VCaP (cell line): ENCODE measurements around the gene POLD2.
"Not testable (repeated sequence)": the region's sequence is repeated elsewhere in the genome, so short reads cannot be mapped to it uniquely, and the experiment has no call there.

Experiments used
- H3K27ac ChIP-seq: fragments of 450-650 bp; 2 replicates; pipeline ENCODE4 v1.5.1; 2017
- TF ChIP-seq, protein P1 (sequence below): fragments of 450-650 bp; conservative IDR thresholded peaks from 2 replicates; pipeline ENCODE4 v1.5.1; 2017; ENCODE audit warnings: mild to moderate bottlenecking, moderate library complexity

The POLD2 gene

DNA sequence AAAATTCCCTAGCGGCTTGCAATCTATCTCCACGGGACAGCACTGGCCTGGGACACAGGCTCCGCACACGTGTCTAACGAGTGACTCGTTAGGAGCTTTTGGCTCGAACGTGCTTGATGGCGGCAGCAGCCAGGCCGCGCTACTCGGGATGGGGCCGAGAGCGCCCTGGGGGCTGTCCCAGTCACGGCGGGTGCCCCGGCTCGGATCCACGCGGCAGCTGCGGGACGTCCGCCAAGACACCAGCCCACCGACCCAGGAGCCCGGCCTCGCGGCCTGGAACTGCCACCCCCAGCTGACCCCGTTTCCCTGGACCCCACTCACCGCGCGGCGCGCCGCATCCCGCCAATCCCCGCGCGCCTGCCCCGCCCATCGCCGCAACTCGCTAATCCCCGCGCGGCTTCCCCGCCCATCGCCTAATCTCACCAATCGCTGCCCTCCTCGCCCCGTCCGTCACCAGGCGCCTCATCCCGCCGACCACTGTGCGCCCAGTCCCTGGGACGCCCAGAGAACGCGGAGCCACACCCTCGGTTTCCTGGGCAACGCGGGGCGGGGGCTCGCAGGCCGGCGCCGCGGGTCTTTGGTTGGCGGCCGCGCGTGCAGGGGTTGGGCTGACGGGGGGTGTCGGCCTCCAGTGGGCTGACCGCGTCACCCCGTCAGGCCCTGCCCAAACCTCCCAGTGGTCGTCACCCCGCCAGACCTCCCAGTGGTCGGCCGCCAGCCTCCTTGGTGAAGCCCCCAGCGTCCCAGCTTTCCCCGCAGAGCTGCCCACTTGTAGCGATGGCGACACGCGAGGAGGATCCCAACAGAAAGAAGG is at the start of gene POLD2:
POLD2 (minus strand) TSS at position 359 of the 814 bp plus-strand sequence. CDS start 1,495 bp downstream, outside the sequence.
- TF ChIP-seq, protein P1, sequence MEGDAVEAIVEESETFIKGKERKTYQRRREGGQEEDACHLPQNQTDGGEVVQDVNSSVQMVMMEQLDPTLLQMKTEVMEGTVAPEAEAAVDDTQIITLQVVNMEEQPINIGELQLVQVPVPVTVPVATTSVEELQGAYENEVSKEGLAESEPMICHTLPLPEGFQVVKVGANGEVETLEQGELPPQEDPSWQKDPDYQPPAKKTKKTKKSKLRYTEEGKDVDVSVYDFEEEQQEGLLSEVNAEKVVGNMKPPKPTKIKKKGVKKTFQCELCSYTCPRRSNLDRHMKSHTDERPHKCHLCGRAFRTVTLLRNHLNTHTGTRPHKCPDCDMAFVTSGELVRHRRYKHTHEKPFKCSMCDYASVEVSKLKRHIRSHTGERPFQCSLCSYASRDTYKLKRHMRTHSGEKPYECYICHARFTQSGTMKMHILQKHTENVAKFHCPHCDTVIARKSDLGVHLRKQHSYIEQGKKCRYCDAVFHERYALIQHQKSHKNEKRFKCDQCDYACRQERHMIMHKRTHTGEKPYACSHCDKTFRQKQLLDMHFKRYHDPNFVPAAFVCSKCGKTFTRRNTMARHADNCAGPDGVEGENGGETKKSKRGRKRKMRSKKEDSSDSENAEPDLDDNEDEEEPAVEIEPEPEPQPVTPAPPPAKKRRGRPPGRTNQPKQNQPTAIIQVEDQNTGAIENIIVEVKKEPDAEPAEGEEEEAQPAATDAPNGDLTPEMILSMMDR = no peak
- peak within 1 kb of the TSS; percentile 87 for H3K27ac ChIP-seq

DNA sequence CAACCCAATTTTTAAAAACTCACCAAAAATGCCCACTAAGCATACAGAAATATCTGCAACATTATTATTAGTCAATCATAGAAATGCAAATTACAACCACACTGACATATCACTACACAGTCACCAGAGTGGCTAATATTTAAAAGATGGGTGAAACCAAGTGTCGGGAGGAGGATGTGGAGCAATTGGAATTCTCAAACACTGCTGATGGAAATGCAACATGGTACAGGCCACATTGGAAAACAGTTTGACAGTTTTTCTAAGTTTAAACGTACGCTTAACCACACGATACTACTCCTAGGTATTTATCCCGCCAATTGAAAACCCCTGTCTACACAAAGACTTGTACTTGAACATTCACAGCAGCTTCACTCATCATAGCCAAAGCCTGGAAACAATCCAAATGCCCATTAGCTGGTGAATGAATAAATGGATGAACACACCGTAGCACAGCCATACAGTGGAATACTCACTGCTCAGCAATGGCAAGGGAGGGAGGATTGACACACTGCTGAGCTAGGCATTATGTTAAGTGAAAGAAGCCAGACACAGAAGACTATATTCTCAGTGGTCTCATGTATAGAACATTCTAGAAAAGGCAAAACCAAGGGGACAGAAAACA is 49.6 kb upstream of the POLD2 start:
- TF ChIP-seq, protein P1 = no peak
- no peak overlapping the region for H3K27ac ChIP-seq

DNA sequence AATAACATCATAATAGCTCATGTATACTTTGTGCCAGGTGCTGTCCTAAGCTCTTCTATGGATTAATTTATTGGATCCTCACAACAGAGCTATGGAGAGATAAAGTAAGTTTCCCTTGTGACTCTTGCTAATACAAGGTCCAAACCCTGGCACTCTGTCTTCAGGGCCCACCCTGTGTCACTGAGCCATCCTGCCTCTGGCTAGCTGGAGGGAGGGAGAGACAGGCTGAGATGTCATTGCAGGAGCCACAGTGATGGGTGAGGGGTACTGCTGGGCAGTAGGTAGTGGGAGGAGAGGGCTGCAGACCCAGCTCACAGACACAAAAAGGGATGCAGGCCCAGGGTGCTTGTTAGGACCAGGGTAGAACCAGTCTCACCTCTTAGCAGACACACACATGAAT is 49.0 kb upstream of the POLD2 start:
- no peak overlapping the region for H3K27ac ChIP-seq
- TF ChIP-seq, protein P1 = no peak

DNA sequence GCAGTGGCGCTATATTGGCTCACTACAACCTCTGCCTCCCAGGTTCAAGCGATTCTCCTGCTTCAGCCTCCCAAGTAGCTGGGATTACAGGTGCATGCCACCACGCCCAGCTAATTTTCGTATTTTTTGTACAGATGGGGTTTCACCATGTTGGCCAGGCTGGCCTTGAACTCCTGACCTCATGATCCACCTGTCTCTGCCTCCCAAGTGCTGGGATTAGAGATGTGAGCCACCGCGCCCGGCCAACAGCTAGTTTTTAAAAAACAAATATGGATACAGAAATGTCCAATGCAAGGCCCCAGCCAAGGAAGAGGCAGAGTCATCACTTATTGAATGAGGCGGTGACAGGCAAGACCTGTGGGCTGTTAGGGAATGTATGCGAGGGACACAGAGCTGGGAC is 48.6 kb upstream of the POLD2 start:
- H3K27ac ChIP-seq = not testable (repeated sequence)

DNA sequence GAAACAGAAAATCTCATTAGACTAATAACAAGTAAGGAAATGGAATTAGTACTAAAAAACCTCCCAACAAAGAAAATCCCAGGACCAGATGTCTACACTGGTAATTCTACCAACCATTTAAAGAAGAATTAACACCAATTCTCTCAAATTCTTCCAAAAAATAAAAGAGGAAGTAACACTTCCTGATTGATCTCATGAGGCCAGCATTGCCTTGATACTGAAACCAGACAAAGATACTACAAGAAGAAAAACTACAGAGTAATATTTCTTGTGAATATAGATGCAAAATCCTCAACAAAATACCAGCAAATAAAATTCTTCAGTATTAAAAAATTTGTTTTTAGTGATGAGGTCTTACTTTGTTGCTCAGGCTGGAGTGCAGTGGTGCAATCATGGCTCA is 44.6 kb upstream of the POLD2 start:
- no peak overlapping the region for H3K27ac ChIP-seq
- TF ChIP-seq, protein P1 = no peak

DNA sequence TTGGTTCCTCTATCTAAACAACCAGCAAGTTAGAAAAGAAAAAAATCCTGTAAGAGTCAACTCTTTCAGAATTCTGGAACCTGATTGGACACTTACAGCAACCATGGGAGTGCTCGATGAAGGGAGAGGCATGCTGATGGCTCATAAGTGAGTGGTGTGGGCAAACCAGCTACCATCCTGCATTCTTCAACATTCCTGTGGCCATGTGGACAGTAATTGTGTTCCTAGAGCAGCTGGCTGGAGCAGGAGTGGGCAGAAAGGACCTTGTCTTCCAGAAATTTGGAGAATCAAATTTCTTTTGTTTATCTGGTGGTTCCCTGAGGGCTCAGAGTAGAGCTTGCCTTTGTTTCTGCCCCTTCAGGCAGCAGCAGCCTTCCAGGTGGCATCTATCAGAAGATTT is 40.2 kb upstream of the POLD2 start:
- TF ChIP-seq, protein P1 = no peak
- H3K27ac ChIP-seq = no peak overlapping the region

DNA sequence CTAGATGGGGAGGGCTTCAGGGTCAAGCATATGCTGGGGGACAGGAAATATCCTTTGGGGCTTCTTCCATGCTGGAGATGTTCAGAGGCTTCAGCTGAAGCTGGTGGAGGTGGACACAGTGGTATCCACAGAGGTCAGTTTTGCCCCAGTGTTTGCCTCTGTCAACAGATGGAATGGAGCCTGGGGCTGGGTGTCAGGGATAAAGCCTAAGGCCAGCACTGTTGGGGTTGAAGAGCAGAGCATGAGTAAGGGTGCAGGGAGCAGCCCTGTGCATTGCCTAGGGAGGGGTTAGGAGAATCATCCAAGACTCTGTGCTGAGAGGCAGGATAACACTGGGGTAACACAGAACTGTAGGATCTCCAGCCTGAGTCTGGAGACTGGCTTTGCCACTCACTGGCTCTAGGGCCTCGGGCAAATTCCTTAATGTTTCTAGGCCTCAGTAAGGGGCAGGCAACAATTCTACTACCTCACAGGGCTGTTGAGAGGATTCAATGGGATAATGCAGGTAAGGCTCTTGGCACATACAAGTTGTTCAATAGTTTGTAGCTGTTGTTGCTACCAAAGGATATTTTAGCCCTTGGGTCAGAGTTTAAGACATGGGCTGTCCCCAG is 39.5 kb upstream of the POLD2 start:
- TF ChIP-seq, protein P1 = no peak
- H3K27ac ChIP-seq = no peak overlapping the region
